Measurements from ENCODE around the gene RPL3. TPM values are rescaled to one million over a fixed set of nuclear protein-coding genes. Genes with fewer than 3 reads are reported as not detected.
A peak's percentile ranks its signal among the peaks of the same experiment; 100 is the strongest.

The RPL3 gene
- total RNA-seq, 4 donors from 2014 or later, result 909 to 2,069 (median 1,420) TPM

GRCh38 chr22:39355080-39355479 lies 35.7 kb upstream of the RPL3 start:
- WGBS, 2 donors (ENCODE audit: low coverage in 1 of 2), result 90 to 100% methylated on average over 1 to 12 of the region's 12 CpGs
- TF ChIP-seq POLR2AphosphoS5 (IDR thresholded peaks at IDR 0.05), result no peak
- TF ChIP-seq POLR2A (IDR thresholded peaks at IDR 0.05), result no peak
- no peak for DNase-seq
- in situ Hi-C loops (cut with MboI; ENCODE audit: low pct_ligation_motif_present in 1 of 4, low pct_unique_long_range_greater_than_20kb in 1 of 4, low sequenced_read_pairs in 3 of 4), result no loop called here
- H3K9me3 ChIP-seq, result no peaks in the 10 kb centered on the region
- H3K27ac ChIP-seq, result no peak overlapping the region
- intact Hi-C loops (cut with DNase I; ENCODE audit: low total_unique reads), result no loop called here
- peaks cover 14% of the 10 kb centered on the region for H3K27me3 ChIP-seq
- peaks cover 4 to 10% (median 7%) of the 10 kb centered on the region in 4 donors for H3K4me1 ChIP-seq
- H3K36me3 ChIP-seq, result no peaks in the 10 kb centered on the region
- H3K4me3 ChIP-seq, result no peak overlapping the region

GRCh38 chr22:39353346-39353745 lies 33.9 kb upstream of the RPL3 start:
- Histone ChIP-seq H3K27me3 (peaks cover 29% of the 10 kb centered on the region), H3K36me3 (no peaks in the 10 kb centered on the region), H3K27ac (no peak overlapping the region), H3K9me3 (no peaks in the 10 kb centered on the region), H3K4me1 (peaks cover 7 to 19% (median 9%) of the 10 kb centered on the region in 4 donors), H3K4me3 (no peak overlapping the region)
- in situ Hi-C loops (cut with MboI; ENCODE audit: low pct_ligation_motif_present in 1 of 4, low pct_unique_long_range_greater_than_20kb in 1 of 4, low sequenced_read_pairs in 3 of 4), result no loop called here
- intact Hi-C loops (cut with DNase I; ENCODE audit: low total_unique reads), result no loop called here
- no peak for DNase-seq
- WGBS, 2 donors (ENCODE audit: low coverage in 1 of 2), result 86 to 100% methylated on average over 1 to 9 of the region's 9 CpGs
- TF ChIP-seq EP300 (IDR thresholded peaks at IDR 0.05; ENCODE audit: low read depth), result no peak
- no peak for TF ChIP-seq POLR2AphosphoS5 (IDR thresholded peaks at IDR 0.05)
- TF ChIP-seq CTCF (IDR thresholded peaks at IDR 0.05), result no peak
- TF ChIP-seq POLR2A (IDR thresholded peaks at IDR 0.05), result no peak

- Histone ChIP-seq H3K27me3 (peaks cover 29% of the 10 kb centered on the region), H3K36me3 (no peaks in the 10 kb centered on the region), H3K4me1 (peaks cover 7 to 19% (median 9%) of the 10 kb centered on the region in 4 donors), H3K27ac (no peak overlapping the region), H3K9me3 (no peaks in the 10 kb centered on the region), H3K4me3 (no peak overlapping the region)
- intact Hi-C loops (cut with DNase I; ENCODE audit: low total_unique reads) (no loop called here), in situ Hi-C loops (cut with MboI; ENCODE audit: low pct_ligation_motif_present in 1 of 4, low pct_unique_long_range_greater_than_20kb in 1 of 4, low sequenced_read_pairs in 3 of 4) (no loop called here)
- TF ChIP-seq POLR2AphosphoS5 (IDR thresholded peaks at IDR 0.05) (no peak), EP300 (IDR thresholded peaks at IDR 0.05; ENCODE audit: low read depth) (no peak), CTCF (IDR thresholded peaks at IDR 0.05) (no peak), POLR2A (IDR thresholded peaks at IDR 0.05) (no peak)
- 87% methylated on average over 7 of the region's 7 CpGs; no CpG with 5 or more reads in 1 of the 2 donors for WGBS, 2 donors (ENCODE audit: low coverage in 1 of 2)
- no peak for DNase-seq
Measured at GRCh38 chr22:39352306-39352891, 33.0 kb upstream of the RPL3 start.

GRCh38 chr22:39351689-39352214 lies 32.3 kb upstream of the RPL3 start:
- in situ Hi-C loops (cut with MboI; ENCODE audit: low pct_ligation_motif_present in 1 of 4, low pct_unique_long_range_greater_than_20kb in 1 of 4, low sequenced_read_pairs in 3 of 4) (no loop called here), intact Hi-C loops (cut with DNase I; ENCODE audit: low total_unique reads) (no loop called here)
- DNase-seq, result no peak

GRCh38 chr22:39350757-39351688 lies 31.6 kb upstream of the RPL3 start:
- Histone ChIP-seq H3K4me3 (peak overlapping the region; percentile 21 to 81 (median 70)), H3K36me3 (no peaks in the 10 kb centered on the region), H3K4me1 (peaks cover 7 to 19% (median 9%) of the 10 kb centered on the region in 4 donors), H3K27me3 (peaks cover 29% of the 10 kb centered on the region), H3K27ac (peak overlapping the region; percentile 65 to 79 (median 72)), H3K9me3 (no peaks in the 10 kb centered on the region)
- intact Hi-C loops (cut with DNase I; ENCODE audit: low total_unique reads), result no loop called here
- in situ Hi-C loops (cut with MboI; ENCODE audit: low pct_ligation_motif_present in 1 of 4, low pct_unique_long_range_greater_than_20kb in 1 of 4, low sequenced_read_pairs in 3 of 4), result no loop called here
- WGBS, 2 donors (ENCODE audit: low coverage in 1 of 2), result 54% methylated on average over 11 of the region's 14 CpGs; no CpG with 5 or more reads in 1 of the 2 donors
- TF ChIP-seq POLR2AphosphoS5 (IDR thresholded peaks at IDR 0.05) (no peak), EP300 (IDR thresholded peaks at IDR 0.05; ENCODE audit: low read depth) (no peak), POLR2A (IDR thresholded peaks at IDR 0.05) (no peak), CTCF (IDR thresholded peaks at IDR 0.05) (no peak)
- DNase-seq, result no peak

More at GRCh38 chr22:39351689-39352214, 32.3 kb upstream of the RPL3 start:
- H3K9me3 ChIP-seq, result no peaks in the 10 kb centered on the region
- peaks cover 29% of the 10 kb centered on the region for H3K27me3 ChIP-seq
- H3K4me3 ChIP-seq, result no peak overlapping the region
- TF ChIP-seq POLR2A (IDR thresholded peaks at IDR 0.05), result no peak
- H3K4me1 ChIP-seq, result peaks cover 7 to 19% (median 9%) of the 10 kb centered on the region in 4 donors
- WGBS, 2 donors (ENCODE audit: low coverage in 1 of 2), result 74 to 80% methylated on average over 1 to 8 of the region's 8 CpGs
- no peaks in the 10 kb centered on the region for H3K36me3 ChIP-seq
- H3K27ac ChIP-seq, result peak overlapping the region in 1 of 4 donors; percentile 77

Data from transverse colon (tissue), 4 donors.